Activated CD4-positive, alpha-beta T cell treated with anti-CD3 and anti-CD28 coated beads for 36 hours (primary cell): Measurements from ENCODE around the gene PRLHR. TPM values are rescaled to one million over a fixed set of nuclear protein-coding genes. Genes with fewer than 3 reads are reported as not detected.

ENCODE experiments used
- total RNA-seq, 2 experiments: library from RNA; stranded (reverse); gene quantifications; one replicate each; pipeline ENCODE4 v1.2.3, GENCODE V29; 2021

PRLHR gene
- total RNA-seq, 2 experiments from 2014 or later, result not detected

Other genes with a start within 250 kb of the PRLHR start
- gene CACUL1, start 159.3 kb upstream of the PRLHR start, total RNA-seq, result 10 to 100 TPM; 20.1 to 24.4 TPM